HG03060 (cell line): ENCODE measurements around the gene TRAPPC5.

ENCODE experiments used
- ATAC-seq: cut with Tn5 transposase; IDR thresholded peaks from one replicate; pipeline ENCODE4 v1.9.1; 2021; ENCODE audit warnings: low read depth, moderate number of reproducible peaks; ENCODE audit not compliant: unreplicated experiment

TRAPPC5 gene

GRCh38 chr19:7674010-7675005 is 6.3 kb upstream of the TRAPPC5 start:
- no peak for ATAC-seq

GRCh38 chr19:7676376-7676775 is 4.3 kb upstream of the TRAPPC5 start:
- ATAC-seq: no peak

- ATAC-seq: no peak
These were observed 3.8 kb upstream of the TRAPPC5 start, which contains the start of gene MCEMP1 for GRCh38 chr19:7676854-7677253. Gene MCEMP1, plus strand, starts transcription at chr19:7677090. Its CDS starts 31 bp downstream, at chr19:7677121.

GRCh38 chr19:7677669-7678311 is 2.8 kb upstream of the TRAPPC5 start:
- ATAC-seq: no peak

- no peak for ATAC-seq
These were observed 1.5 kb upstream of the TRAPPC5 start for GRCh38 chr19:7678971-7679751.

DNA sequence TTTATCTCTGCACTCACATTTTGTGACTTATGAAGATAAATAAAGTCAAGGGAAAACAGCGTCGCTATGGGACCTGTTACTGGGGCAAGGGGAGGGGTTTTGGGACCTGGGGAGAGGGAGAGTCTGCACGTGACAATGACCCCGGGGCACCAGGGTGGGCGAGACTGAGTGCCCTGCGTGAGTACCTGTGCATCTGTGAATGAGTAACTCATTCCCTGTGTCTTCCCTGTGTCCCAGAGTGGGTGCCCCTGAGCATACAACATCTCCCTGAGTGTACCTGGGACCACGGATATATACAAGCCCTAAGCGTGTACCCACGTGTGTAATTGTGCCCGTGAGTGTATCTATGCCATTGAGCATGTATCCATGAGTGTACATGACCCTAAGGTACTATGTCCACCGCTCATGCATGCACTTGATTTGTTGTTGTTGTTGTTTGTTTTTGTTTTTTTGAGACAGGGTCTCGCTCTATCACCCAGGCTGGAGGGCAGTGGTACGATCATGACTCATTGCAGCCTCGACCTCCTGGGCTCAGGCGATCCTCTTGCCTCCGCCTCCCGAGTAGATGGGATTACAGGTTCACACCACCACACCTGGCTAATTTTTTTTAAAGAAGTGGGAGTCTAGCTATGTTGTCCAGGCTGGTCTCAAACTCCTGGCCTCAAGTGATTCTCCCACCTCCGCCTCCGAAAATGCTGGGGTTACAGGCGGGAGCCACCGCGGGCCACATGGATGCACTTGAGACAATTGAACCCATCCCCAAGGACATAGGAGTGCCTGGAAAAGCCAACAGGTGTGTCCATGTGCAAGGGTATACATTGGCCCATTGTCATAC is 645 bp upstream of the TRAPPC5 start:
- ATAC-seq: no peak

- no peak for ATAC-seq
These were observed 924 bp downstream of the TRAPPC5 start for GRCh38 chr19:7681340-7682174.

DNA sequence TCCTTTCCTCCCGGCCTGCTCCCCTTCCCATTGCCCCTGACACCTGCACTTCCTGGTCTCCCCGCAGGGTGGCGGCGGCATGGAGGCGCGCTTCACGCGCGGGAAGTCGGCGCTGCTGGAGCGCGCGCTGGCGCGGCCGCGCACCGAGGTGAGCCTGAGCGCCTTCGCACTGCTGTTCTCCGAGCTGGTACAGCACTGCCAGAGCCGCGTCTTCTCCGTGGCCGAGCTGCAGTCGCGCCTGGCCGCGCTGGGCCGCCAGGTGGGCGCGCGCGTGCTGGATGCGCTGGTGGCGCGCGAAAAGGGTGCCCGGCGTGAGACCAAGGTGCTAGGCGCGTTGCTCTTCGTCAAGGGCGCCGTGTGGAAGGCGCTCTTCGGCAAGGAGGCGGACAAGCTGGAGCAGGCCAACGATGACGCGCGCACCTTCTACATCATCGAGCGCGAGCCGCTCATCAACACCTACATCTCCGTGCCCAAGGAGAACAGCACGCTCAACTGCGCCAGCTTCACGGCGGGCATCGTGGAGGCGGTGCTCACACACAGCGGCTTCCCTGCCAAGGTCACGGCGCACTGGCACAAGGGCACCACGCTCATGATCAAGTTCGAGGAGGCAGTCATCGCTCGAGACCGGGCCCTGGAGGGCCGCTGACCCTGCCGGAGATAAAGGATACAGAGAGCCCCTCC is 1.7 kb downstream of the TRAPPC5 start:
- ATAC-seq: no peak

DNA sequence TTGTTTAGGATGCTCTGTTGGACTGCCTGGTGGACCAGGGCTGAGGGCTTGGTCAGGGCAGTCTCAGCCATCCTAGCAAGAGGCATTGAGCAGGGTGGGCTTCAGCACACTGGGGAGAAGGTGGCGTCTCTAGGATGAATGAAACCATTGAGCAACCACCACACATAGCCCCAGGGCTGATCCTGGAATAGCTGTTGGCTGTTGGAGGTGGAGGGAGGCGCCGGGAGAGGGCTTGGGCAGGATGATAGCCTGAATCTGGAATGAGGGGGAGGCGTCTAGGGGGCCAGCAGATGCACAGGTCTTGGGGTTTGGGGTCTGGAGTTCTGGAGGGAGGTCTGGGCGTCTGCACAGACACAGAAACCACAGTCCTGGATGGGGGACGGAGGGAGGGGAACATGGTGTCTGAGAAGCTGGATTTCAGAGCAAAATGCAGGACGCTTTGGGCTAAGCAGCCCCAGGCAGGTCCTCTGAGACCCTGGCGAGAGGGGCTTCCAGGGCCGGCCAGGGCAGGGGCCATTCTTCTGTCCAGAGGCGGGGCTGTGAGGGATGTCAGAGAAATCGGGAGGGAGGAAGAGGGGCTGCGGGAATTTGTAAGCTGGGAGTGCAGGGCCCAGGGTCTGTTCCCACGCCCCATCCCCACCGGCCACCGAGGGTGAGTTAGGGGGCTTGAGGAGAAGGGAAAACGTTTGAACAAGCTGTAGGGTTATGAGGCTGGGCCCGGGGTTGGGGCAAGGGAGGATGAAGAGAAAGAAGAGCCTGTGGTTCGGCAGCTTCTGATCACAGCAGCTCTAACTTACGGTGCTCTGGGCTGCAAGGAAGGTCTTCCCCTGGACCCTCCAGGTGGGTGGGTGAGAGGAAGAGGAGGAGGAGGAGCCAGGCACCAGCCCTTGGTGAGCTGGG is 5.2 kb downstream of the TRAPPC5 start:
- no peak for ATAC-seq

DNA sequence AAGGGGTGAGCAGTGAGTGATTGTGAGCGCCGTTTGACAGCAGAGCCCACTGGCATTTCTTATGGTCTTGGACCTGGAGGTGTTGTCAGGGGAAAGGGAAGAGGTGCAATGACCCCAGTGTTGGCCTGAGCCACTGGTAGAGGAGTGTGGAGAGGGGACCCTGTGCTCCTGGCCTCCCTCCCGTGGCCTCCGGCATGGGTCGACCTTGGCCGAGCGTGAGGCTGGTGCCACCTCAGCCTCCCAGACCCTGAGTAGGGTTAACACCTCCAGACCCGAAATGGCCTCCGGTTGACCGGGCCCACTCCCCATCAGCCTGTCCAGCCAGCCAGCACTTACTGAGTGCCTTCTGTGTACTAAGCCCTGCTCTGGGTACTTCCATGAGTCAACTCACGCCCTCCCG is 6.5 kb downstream of the TRAPPC5 start:
- no peak for ATAC-seq

DNA sequence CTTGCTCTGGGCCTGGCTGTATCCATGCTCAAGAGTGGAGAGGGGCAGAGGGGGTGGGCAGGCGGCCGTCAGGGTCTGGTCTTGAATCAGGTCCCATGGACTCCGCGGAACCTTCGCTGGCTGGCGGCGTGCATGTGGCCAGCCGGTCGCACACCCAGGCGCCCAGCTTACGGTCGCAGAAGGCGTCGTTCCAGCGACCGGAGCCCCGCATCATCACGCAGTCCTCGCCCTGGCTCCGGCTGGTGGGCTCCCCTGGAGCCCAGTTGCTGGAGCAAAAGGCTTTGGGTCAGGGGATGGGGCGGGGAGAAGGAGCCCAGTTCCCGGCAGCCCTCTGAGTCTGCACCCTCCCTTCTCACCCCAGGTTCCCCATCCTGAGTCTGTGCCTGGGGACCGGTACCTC is 8.5 kb downstream of the TRAPPC5 start:
- ATAC-seq: no peak

GRCh38 chr19:7690779-7691258 is 10.2 kb downstream of the TRAPPC5 start:
- no peak for ATAC-seq

GRCh38 chr19:7691497-7691896 is 10.9 kb downstream of the TRAPPC5 start:
- ATAC-seq: no peak

- no peak for ATAC-seq
These were observed 11.9 kb downstream of the TRAPPC5 start for GRCh38 chr19:7692417-7693088.

GRCh38 chr19:7694499-7694898 is 13.9 kb downstream of the TRAPPC5 start:
- ATAC-seq: no peak

GRCh38 chr19:7697721-7698287 is 17.2 kb downstream of the TRAPPC5 start:
- no peak for ATAC-seq

DNA sequence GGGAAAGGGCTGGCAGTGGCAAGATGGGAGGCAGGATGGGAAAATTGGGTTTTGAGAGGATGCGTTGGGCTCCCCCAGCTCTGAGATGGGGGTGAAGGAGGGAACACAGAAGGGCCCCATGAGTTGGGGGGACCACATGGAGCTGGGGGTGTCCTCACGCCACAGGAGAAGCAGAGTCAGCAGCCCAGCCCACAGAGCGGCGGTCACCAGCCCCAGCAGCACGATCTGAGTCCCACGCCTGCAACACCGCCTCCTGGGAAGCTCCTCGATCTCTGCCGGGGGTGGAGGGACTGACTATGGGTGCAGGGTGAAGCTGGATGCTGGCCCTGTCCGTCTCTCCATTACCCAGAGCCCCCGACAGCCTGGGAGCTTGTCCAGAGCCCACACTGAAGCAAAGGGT is 17.9 kb downstream of the TRAPPC5 start:
- ATAC-seq: no peak
